Activated T-helper 2 cell treated with anti-CD3 and anti-CD28 coated beads, Interferon-gamma antibody, Interleukin-2, Interleukin-4, amounts not matched to agents 10 μg/mL and 5 μg/mL and 100 μg/mL, durations not matched to agents 14 hours and 24 hours and 36 hours (primary cell): ENCODE results near the gene DLGAP4. TPM values are rescaled to one million over a fixed set of nuclear protein-coding genes. Genes with fewer than 3 reads are reported as not detected.
"Not testable (repeated sequence)": the region's sequence is repeated elsewhere in the genome, so short reads cannot be mapped to it uniquely, and the experiment has no call there.

Source experiments
- DNase-seq: peaks from one replicate; pipeline ENCODE4 v3.0.0; 2021; ENCODE audit warnings: low spot score
- H3K27ac Mint-ChIP-seq: one replicate; pipeline ENCODE4 v1.8.0; 2021; ENCODE audit warnings: mixed read lengths
- H3K27me3 Mint-ChIP-seq: one replicate; pipeline ENCODE4 v1.8.0; 2021; ENCODE audit warnings: low read depth, mixed read lengths
- H3K36me3 Mint-ChIP-seq: one replicate; pipeline ENCODE4 v1.8.0; 2021; ENCODE audit warnings: low read depth, mixed read lengths
- H3K4me1 Mint-ChIP-seq: one replicate; pipeline ENCODE4 v1.8.0; 2021; ENCODE audit warnings: low read depth, mixed read lengths
- H3K4me3 Mint-ChIP-seq: one replicate; pipeline ENCODE4 v1.8.0; 2021; ENCODE audit warnings: low read depth, mild to moderate bottlenecking, moderate library complexity, mixed read lengths
- H3K9me3 Mint-ChIP-seq: one replicate; pipeline ENCODE4 v1.8.0; 2021; ENCODE audit warnings: mixed read lengths
- intact Hi-C: fragments of 100-400 bp; cut with micrococcal nuclease; formaldehyde crosslinking; loops from one replicate; pipeline ENCODE4 v1.15.1; 2023
- total RNA-seq: library from RNA; stranded (reverse); gene quantifications from 2 replicates; pipeline ENCODE4 v1.2.3, GENCODE V29; 2022

Gene DLGAP4
- total RNA-seq, 1 donor from 2014 or later = 37.4 TPM

DNA sequence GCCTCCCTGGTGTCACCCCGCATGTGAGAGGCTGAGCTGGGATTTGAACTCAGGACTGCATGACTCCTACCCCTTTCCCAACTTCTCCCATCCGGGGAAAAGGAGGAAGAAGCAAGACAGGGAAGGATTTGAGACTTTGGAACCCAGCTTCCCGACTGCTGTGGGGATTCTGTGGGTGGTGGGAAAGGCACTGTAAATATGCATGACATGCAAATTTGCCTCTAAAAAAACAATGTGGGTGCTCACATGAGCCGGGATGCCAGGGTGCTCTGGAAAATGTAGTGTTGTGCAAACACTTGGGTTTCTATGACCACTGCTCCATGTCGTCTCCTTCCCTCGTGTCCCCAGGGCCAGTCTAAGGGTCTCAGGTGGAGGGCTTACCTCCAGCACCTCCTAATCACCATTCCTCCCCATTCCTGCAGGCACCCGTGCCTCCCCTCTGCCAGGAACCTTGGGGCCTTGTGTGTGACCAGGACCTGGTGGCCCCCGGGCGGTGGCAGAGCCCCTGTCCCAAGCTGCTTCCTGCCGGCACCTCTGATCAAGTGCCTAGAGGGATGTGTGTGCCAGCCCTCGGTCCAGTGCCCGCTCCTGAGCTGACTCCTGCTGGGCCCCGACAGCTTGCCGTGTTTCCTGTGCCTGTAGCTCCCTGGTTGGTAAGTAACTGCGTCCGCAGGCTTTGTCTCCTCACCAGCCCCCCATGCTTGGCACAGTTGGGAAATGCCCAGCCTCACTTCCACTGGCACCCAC is 60.7 kb downstream of the DLGAP4 start:
- no peaks in the 10 kb centered on the region for H3K4me1 Mint-ChIP-seq
- H3K9me3 Mint-ChIP-seq = no peaks in the 10 kb centered on the region
- intact Hi-C loops = no loop called here
- peaks cover 1% of the 10 kb centered on the region for H3K27me3 Mint-ChIP-seq
- no peak overlapping the region for H3K27ac Mint-ChIP-seq
- no peaks in the 10 kb centered on the region for H3K36me3 Mint-ChIP-seq
- no peak for DNase-seq
- no peak overlapping the region for H3K4me3 Mint-ChIP-seq

DNA sequence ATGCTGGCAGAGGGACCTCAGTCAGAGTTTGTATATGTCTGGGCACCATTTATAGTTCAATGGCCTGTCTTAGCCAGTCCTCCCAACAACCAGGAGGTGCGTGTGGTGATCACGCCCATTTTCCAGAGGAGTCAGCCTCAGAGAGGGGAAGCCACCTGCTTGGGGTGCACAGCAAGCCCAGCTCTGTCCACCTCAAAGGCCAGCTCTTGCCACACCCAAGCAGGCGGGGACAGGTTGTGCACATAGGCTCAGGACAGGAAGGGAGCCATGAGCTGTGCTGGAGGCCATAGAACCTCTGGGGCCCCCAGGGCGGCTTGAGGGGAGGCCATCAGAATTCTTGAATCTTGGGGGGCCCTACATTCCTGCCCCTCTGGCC is 61.2 kb downstream of the DLGAP4 start:
- no peak for DNase-seq
- H3K9me3 Mint-ChIP-seq = no peaks in the 10 kb centered on the region
- no peak overlapping the region for H3K27ac Mint-ChIP-seq
- peaks cover 1% of the 10 kb centered on the region for H3K27me3 Mint-ChIP-seq
- no peaks in the 10 kb centered on the region for H3K4me1 Mint-ChIP-seq
- no peak overlapping the region for H3K4me3 Mint-ChIP-seq
- intact Hi-C loops = no loop called here
- H3K36me3 Mint-ChIP-seq = no peaks in the 10 kb centered on the region

DNA sequence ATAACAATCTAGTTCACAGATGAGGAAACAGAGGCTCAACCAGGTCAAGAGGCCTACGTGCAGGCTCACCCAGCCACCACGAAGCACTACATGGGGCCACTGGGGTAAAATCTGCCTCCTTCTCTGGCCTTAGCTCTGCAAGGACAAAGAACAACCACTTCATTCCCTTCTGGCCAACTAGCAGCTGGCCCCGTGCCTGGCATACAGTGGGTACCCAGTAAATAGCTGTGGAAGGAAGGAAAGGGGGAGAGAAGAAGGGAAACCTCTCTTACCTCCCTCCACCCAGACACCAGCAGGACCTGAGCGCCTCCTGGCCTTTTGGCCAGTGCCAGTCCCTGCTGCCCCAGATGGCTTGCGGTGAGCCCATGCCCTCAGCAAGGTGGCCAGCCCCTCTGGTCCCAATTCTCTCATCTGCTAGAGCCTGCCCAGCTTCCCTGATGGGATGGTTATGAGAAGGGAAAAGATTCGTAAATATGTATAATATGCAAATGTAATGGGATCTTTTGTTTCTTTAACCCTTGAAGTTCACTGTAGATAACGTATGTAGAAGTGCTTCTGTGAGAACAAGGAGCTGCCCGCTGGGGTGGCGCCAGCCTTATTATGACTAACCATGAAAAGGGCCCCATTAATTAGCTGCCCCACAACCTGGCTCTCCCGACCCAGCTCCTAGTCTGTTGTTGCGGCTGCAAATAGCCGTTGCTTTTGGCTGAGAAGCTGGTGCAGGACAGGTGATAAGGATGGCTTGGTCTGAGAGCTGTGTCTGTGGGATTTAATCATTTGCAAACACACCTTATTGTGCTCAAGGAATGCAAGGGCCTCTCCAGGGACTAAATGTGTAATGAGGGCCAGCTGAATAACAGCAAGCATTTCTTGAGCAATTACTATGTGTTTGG is 62.0 kb downstream of the DLGAP4 start:
- intact Hi-C loops = no loop called here
- Mint-ChIP-seq H3K4me1 (no peaks in the 10 kb centered on the region), H3K4me3 (no peak overlapping the region), H3K36me3 (no peaks in the 10 kb centered on the region), H3K27me3 (peaks cover 1% of the 10 kb centered on the region), H3K27ac (no peak overlapping the region), H3K9me3 (no peaks in the 10 kb centered on the region)
- DNase-seq = no peak

DNA sequence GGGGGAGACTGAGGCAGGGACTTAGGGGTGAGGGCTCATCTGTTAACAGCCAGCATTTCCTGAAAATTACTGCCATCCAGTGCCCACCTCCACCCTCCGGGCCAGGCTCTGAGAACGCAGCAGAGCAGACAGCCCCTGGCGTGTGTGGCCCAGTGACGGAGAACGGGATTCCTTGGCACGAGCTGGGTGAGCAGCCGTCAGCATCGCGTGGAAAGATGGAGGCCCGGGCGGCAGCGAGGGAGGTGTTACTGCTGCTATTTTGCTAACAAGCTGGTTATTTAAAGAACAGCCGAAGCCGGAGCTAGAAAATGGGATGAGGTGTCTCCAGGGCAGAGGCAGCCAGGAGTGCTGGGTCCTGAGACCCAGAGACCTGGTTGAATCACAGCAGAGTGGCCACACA is 62.7 kb downstream of the DLGAP4 start:
- intact Hi-C loops = no loop called here
- no peak for DNase-seq

DNA sequence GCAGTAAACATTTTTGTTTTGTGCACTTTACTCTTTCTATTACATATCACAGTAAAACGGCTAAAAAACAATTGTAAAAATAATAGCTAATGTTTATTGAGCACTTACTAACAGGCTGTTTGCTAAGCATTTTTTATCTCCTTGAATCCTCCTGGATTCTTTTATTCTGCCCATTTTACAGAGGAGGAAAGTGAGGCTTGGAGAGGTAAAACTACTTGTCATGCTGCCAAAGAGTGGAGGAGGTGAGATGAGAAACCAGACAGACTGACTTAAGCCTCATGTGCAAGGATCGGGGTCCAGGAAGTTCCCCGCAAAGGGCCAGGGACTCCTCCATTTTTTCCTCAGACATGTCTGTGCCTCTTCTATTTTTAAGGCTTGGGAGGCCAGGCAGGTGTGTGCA is 63.6 kb downstream of the DLGAP4 start:
- intact Hi-C loops = no loop called here
- Mint-ChIP-seq H3K9me3 (no peaks in the 10 kb centered on the region), H3K27ac (no peak overlapping the region), H3K36me3 (no peaks in the 10 kb centered on the region), H3K27me3 (no peaks in the 10 kb centered on the region), H3K4me1 (no peaks in the 10 kb centered on the region), H3K4me3 (no peak overlapping the region)
- DNase-seq = no peak

More for the DNA sequence above, 62.7 kb downstream of the DLGAP4 start:
- Mint-ChIP-seq H3K4me3 (no peak overlapping the region), H3K4me1 (no peaks in the 10 kb centered on the region), H3K36me3 (no peaks in the 10 kb centered on the region), H3K27me3 (no peaks in the 10 kb centered on the region), H3K27ac (no peak overlapping the region), H3K9me3 (no peaks in the 10 kb centered on the region)

DNA sequence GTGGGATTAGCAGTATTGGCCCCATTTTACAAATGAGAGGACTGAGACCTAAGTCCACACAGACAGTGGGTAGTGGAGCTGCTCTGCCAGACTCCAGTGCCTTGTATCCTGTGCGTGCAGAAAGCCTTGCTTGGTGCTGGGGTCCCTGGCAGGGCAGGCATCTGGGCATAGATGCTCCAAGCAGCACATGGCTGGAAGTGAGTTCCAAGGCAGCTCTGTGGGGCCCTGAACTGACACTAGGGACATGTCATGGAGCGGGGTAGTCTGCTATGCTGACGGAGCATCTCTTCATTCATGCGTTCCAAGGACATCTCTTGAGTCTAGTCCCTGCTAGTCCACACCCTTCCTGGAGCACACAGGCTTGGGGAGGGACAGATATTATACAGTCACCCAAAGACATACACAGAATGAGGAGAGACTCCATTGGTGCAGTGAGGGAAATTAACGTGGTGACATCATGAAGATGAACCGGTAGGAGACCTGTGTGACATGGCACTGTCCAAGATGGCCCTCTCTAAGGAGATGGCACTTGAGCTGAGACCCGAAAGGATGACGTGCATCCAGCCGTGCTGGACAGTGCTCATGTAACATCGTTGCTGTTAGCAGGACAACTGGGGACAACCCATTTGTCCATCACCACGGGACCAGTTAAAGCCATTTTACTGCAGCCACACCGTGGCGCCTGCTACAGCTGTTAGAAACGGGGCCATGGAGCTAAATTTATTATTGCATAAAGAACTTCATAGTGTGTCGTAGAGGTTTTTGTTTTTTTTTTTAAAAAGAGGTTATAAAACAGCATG is 65.1 kb downstream of the DLGAP4 start:
- H3K4me3 Mint-ChIP-seq = no peak overlapping the region
- intact Hi-C loops = no loop called here

DNA sequence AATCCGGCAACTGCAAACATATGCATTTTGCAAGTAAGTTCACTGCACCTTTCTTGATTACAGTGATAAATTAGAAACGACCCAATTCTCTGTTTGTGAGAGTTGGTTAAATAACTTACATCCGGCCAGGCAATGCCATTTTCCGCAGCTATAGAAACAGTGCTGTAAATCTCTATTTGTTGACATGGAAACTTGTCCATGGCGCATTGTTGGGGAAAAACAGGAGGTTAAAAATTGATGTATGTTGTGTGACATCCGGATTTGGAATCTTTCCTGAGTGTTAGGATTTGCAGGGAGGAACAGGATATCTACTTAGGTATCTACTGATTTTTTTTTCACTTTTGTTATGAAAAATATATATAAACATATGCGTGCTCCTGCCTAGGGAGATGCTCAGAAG is 66.5 kb downstream of the DLGAP4 start:
- intact Hi-C loops = no loop called here
- Mint-ChIP-seq H3K27me3 (no peaks in the 10 kb centered on the region), H3K36me3 (no peaks in the 10 kb centered on the region), H3K27ac (no peak overlapping the region), H3K4me1 (no peaks in the 10 kb centered on the region), H3K9me3 (no peaks in the 10 kb centered on the region), H3K4me3 (no peak overlapping the region)
- no peak for DNase-seq

More for the DNA sequence above, 65.1 kb downstream of the DLGAP4 start:
- H3K9me3 Mint-ChIP-seq = no peaks in the 10 kb centered on the region
- no peak for DNase-seq
- H3K36me3 Mint-ChIP-seq = no peaks in the 10 kb centered on the region
- H3K27me3 Mint-ChIP-seq = no peaks in the 10 kb centered on the region
- no peak overlapping the region for H3K27ac Mint-ChIP-seq
- H3K4me1 Mint-ChIP-seq = no peaks in the 10 kb centered on the region

DNA sequence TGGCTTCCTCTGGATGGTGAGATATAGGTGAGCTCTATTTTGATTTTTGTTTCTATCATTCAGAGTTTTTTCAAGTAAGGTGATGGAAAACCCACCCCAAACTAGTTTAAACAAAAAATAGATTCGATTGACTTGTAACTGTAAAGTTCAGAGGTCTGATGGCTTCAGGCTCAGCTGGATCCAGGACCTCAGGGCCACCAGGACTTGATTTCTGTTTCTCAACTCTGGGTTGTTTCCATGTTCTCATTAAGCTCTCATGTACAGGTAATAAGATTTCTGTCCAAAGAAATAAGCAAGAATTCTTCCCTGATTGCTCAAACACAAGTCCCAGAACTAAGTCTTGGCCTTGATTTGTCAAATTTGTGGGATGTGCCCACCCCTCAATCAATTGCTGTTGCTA is 67.0 kb downstream of the DLGAP4 start:
- Mint-ChIP-seq H3K4me1 (no peaks in the 10 kb centered on the region), H3K36me3 (no peaks in the 10 kb centered on the region), H3K27ac (no peak overlapping the region), H3K9me3 (no peaks in the 10 kb centered on the region), H3K27me3 (no peaks in the 10 kb centered on the region), H3K4me3 (no peak overlapping the region)
- intact Hi-C loops = no loop called here
- DNase-seq = no peak

DNA sequence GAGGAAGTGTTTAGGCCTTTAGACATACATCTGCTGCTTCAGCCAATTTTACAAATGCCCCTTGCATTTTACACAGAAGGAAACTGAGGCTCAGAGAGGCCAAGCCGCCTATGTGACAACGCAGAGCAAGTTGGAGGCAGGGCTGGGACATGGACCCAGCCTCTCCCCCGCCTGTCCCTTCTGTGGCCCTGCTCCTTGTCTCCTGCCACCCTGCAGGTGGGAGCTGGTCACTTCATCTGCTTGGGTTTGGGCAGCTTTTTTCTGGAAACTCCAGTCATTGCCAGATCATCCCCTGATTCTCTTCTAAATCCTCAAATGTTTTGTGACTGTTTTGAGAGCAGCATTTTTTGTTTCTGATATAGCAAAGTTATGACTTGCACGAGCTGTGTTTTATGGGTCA is 68.9 kb downstream of the DLGAP4 start:
- Mint-ChIP-seq H3K9me3 (no peaks in the 10 kb centered on the region), H3K36me3 (no peaks in the 10 kb centered on the region), H3K27ac (no peak overlapping the region), H3K4me1 (no peaks in the 10 kb centered on the region), H3K27me3 (no peaks in the 10 kb centered on the region), H3K4me3 (no peak overlapping the region)
- no peak for DNase-seq
- intact Hi-C loops = no loop called here

DNA sequence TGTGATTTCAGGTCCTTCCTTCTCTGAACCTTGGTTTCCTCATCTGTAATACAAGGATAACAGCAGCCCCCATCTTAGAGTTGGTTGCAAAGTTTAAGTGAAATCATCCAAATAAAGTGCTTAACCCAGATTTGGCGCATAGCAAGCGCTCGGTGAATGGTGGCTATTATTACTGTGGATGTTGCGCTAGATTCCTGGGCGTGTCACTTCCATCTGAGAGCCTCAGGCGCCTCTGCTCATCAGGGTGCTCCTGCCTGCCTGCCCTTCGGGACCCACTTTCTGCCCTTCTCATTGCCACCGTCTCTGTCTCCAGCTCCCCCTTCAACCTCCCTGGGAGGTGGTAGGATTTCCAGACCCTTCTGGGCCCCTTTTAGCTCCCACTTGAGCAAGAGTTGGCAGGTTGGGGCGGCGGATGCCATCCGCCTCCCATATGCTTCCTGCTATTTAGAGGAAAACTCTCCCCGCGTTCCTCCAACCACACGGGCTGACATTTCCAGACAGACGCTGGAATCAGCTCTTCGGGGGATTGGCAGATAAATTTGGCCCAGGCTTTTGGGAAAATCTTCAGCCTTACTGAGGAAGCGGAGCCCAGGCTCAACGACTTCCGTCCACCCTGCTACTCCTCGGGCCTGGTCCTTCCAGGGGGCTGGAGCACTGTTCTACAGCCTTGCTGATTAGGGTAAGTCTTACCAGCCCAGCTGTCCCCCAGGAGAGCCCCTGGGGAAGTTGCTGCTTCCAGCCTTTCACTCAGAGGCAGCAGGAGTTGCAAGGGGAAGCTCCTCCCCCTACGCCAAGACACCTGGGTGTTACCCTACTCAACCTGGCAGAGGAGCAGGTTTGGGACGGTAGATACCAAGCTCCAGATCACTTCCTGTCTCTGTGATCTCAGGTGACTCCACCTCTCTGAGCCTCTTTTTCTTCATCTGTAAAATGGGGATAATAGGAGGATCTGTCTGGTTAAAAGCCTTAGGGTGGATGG is 71.5 kb downstream of the DLGAP4 start:
- intact Hi-C loops = no loop called here
- H3K9me3 Mint-ChIP-seq = no peaks in the 10 kb centered on the region
- no peaks in the 10 kb centered on the region for H3K27me3 Mint-ChIP-seq
- H3K4me1 Mint-ChIP-seq = no peaks in the 10 kb centered on the region
- H3K36me3 Mint-ChIP-seq = no peaks in the 10 kb centered on the region
- no peak overlapping the region for H3K4me3 Mint-ChIP-seq
- H3K27ac Mint-ChIP-seq = no peak overlapping the region
- no peak for DNase-seq

DNA sequence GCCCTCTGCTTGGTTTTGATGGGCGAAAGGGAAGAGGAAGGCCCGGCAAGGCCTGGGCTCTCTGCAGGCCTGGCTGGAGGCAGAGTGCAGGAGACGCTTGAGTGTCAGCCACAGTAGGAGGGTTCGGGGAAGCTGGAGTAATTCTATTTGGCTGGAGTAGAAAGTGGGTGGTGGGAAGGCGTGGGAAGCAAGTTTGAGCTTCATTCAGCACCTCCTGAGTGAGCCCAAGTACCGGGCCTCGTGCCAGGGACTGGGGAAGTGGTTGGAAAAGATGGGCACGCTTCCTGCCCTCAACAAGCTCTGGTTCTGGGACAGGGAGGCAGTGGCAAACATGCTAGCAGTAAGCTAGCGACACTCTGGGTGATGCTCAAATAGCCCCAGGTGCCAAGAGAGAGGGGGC is 72.5 kb downstream of the DLGAP4 start:
- H3K36me3 Mint-ChIP-seq = no peaks in the 10 kb centered on the region
- DNase-seq = no peak
- H3K9me3 Mint-ChIP-seq = no peaks in the 10 kb centered on the region
- no peaks in the 10 kb centered on the region for H3K4me1 Mint-ChIP-seq
- H3K27ac Mint-ChIP-seq = no peak overlapping the region
- H3K27me3 Mint-ChIP-seq = no peaks in the 10 kb centered on the region
- no peak overlapping the region for H3K4me3 Mint-ChIP-seq
- intact Hi-C loops = no loop called here

DNA sequence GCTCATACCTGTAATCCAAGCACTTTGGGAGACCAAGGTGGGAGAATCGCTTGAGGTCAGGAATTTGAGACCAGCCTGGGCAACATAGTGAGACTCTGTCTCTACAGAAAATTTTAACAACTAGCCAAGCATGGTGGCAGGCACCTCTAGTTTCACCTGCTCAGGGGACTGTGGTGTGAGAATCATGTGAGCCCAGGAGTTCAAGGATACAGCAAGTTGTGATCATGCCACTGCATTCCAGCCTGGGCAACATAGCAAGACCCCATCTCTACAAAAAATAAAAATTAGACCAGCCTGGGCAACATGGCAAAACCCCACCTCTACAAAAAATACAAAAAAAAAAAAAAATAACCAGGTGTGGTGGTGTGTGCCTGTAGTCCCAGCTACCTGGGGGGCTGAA is 73.8 kb downstream of the DLGAP4 start:
- H3K27me3 Mint-ChIP-seq, H3K9me3 Mint-ChIP-seq, H3K4me3 Mint-ChIP-seq, H3K4me1 Mint-ChIP-seq, H3K27ac Mint-ChIP-seq, DNase-seq, H3K36me3 Mint-ChIP-seq, intact Hi-C loops: not testable (repeated sequence)
